GM11168 (cell line): ENCODE results near the gene MRPS34.

ENCODE experiments used
- in situ Hi-C: fragments of 300-500 bp; cut with MboI; formaldehyde crosslinking; loops from one replicate; pipeline ENCODE4 v1.12.0; 2022; ENCODE audit warnings: low sequenced_read_pairs; ENCODE audit not compliant: unreplicated experiment

MRPS34 gene

DNA sequence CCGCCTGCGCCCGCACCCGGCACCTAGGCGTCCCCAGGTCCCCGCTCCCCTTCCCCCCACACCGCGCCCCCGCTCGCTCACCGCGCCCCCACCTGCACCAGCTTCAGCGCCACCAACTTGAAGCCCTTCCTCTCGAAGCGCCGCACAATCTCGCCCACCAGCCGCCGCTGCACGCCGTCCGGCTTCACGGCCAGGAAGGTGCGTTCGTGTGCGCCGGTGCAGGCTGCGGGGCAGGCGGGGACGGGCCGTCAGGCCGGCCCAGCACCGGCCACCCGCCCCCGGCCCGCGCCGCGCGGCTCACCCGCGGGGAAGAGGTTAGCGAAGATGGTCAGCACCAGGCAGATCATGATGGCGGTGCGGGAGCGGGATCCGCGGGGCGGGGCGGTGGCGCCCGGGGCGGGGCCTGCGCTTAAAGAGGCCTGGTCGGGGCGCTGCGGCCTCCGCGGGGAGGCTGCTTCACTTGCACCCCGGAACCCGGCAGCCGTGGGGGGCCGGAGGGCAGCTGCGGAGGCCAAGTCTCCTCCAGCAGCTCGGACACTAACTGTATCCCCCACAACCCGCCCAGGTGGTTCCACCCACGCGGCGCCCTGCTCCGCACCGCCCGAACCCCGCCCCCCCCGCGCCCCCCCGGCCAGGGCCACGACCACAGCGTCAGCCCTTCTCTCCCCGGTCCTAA, 1.6 kb downstream of the MRPS34 start, which contains the start of gene NME3:
NME3 (minus strand) TSS at position 356 of the 676 bp plus-strand sequence; CDS start at position 347, 9 bp downstream.
- in situ Hi-C loops: no loop called here

DNA sequence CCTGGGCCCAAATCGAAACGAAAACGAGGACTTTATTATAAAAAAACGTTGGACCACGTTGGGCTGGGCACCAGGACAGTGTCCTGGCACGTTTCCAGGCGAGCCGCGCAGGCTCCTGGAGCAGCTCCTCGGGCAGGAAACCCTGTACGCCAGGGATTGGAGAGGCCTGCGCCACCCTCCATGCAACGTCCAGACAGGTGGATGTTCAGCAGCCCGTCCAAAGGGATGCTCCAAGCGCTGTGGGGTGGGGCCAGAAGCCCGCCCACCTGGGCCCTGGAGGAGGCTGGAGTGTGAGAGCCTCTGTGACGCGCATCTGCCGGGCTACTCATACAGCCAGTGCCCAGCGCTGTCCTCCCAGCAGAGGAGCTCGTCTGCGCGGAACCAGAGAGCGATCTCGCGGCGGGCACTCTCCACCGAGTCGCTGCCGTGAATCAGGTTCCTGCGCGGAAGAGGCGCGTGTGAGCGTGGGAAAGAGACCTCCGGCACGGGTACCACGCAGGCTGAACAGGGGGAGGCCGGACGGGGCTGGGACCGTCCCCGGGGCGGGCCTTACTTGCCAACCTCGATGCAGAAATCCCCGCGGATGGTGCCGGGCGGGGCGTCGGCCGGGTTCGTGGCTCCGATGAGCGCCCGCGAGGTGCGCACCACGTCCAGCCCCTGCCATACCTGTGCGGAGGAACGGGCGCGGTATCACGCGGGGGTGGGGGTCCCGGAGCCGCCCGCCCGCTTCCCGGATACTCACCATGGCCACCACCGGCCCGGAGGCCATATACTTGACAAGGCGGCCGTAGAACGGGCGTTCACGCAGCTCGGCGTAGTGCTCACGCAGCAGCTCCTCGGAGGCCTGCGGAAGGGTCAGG, 2.4 kb downstream of the MRPS34 start:
- in situ Hi-C loops: no loop called here

GRCh38 chr16:1769402-1770300, 3.3 kb downstream of the MRPS34 start:
- in situ Hi-C loops: no loop called here

DNA sequence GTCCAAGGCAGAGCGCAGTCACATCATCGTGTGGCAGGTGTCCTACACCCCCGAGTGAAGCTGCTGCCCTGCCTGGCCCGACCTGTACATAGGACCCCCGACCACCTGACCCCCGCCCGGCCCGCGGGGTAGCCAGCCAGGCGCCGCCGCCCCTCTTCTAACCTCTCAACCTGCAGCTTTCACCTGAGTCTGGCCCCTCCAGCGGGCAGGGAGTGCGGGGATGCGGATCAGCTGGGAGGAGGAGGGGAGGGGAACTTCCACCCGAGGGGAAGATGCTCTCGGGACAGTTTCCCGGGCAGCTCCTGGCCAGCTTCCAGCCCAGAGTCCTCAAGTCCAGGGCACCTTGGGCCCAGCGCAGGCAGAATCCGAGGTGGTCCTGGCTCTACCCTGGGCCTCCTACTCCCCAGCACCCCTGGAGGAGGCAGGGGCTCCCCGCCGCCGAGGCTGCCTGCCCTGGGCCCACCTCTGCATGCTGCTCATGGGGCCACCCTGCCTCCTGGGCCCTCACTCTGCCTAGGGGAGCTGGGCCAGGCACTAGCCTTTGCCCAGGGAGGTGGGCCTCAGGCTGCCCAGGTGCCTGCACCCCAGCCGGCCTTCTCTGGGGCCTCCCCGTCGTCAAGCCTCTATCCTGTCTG, 4.0 kb downstream of the MRPS34 start:
- in situ Hi-C loops: no loop called here

DNA sequence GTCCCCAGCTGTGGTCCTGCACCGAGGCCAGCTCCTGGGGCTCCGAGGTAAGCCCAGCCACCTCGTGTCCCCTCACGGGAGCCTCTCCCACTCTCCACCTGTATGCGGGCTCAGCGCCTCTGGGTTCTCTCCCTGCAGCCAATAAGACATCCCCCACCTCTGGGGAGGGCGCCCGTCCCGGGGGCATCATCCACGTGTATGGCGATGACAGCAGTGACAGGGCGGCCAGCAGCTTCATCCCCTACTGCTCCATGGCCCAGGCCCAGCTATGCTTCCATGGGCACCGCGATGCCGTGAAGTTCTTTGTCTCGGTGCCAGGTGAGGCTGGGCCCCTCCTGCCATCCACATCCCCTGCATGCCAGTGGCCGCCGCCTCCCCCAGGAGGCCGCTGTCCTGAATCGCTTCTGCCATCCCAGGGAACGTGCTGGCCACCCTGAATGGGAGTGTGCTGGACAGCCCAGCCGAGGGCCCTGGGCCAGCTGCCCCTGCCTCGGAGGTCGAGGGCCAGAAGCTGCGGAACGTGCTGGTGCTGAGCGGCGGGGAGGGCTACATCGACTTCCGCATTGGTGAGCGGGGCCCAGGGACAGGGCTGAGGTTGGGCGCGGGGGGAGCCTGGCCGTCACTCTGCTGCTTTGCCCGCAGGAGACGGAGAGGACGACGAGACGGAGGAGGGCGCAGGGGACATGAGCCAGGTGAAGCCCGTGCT, 4.7 kb downstream of the MRPS34 start:
- in situ Hi-C loops: no loop called here

DNA sequence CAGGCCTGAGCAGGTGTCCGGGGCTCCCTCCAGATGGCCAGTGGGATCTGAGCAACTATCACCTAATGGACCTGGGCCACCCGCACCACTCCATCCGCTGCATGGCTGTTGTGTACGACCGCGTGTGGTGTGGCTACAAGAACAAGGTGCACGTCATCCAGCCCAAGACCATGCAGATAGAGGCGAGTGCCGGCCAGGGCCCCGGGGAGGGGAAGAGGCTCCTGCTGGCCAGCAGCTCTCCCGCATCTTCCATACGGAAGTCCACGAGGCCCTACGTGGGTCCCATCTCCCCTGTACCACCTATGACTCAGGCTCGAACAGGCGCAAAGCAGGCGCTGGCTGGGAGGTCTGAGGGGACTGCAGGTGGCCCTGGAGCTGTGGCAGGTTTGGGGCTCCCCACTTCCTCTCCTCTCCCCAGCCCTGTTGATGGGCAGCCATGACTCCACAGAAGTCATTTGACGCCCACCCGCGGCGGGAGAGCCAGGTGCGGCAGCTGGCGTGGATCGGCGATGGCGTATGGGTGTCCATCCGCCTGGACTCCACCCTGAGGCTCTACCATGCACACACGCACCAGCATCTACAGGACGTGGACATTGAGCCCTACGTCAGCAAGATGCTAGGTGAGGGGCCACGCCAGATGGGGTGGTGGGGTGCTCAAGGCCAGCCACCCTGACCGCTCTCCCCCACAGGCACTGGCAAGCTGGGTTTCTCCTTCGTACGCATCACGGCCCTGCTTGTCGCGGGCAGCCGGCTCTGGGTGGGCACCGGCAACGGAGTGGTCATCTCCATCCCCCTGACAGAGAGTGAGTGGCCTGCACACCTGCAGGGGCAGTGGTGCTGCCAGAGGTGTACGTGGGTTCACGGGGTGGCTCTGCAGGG, 5.6 kb downstream of the MRPS34 start:
- in situ Hi-C loops: no loop called here

DNA sequence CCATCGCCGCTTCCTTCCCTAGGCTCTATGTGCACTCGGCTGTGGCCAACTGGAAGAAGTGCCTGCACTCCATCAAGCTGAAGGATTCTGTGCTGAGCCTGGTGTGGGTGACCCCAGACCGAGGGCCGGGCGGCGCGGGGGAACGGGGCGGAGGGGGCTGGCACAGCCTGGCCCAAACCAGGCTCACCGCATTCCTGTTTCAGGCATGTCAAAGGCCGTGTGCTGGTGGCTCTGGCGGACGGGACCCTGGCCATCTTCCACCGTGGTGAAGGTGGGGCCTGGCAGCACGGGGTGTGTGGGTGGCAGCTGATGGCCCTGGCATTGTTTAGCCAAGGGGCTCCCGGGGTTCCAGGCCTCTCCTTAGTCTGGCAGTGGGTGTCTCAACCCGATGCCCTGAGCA, 6.2 kb downstream of the MRPS34 start:
- in situ Hi-C loops: no loop called here

DNA sequence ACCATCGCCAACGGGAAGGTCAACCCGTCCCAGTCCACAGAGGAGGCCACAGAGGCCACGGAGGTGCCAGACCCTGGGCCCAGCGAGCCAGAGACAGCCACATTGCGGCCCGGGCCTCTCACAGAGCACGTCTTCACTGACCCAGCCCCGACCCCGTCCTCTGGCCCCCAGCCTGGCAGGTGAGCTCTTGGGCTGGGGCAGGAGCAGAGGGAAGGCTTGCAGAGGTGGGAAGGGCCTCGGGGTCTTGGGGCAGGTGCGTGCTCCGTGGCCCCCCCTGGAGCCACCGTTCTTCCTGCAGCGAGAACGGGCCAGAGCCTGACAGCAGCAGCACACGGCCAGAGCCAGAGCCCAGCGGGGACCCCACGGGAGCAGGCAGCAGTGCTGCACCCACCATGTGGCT, 6.7 kb downstream of the MRPS34 start:
- in situ Hi-C loops: no loop called here

- in situ Hi-C loops: no loop called here
These were observed 7.1 kb downstream of the MRPS34 start for GRCh38 chr16:1765826-1766225.

DNA sequence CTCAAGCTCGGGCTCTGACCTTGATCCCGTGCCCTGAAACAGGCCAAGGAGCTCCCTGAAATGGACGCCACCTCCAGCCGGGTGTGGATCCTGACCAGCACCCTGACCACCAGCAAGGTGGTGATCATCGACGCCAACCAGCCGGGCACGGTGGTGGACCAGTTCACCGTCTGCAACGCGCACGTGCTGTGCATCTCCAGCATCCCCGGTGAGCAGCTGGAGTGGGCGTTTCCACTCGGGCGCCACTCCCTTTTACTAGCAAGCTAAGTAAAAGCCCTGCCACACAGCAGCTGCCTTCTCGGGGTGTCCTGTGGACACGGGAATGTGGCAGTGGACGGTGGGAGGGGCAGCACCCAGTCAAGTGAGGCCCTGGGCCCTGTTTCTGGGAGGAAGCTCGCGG, 8.0 kb downstream of the MRPS34 start:
- in situ Hi-C loops: no loop called here

GRCh38 chr16:1763521-1764511, 9.1 kb downstream of the MRPS34 start:
- in situ Hi-C loops: no loop called here

GRCh38 chr16:1762879-1763520, 9.9 kb downstream of the MRPS34 start:
- in situ Hi-C loops: no loop called here

DNA sequence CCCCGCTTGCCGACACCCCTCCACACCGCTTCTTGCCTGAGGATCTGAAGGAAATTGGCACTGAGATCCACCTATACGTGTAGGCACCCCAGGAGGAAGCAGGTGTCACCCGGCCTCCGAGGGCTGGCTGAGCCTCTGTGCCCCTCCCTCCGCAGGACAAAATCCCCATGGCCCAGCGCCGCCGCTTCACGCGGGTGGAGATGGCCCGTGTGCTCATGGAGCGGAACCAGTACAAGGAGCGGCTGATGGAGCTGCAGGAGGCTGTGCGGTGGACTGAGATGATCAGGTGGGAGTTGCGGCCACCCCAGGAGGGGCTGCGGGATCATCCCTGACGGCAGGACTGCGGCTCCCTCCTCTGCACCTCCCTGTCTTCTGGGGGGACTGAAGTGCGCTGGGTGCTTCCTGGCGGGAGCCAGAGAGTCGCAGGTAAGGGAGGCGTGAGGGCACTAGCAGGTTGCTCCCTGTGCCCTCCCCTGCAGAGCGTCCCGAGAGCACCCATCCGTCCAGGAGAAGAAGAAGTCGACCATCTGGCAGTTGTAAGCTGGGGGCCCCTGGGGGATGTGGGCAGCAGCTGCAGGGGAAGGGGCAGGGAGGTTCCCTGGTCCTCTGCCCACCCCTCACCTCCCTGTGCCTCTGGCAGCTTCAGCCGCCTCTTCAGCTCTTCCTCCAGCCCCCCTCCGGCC, 10.6 kb downstream of the MRPS34 start:
- in situ Hi-C loops: no loop called here

DNA sequence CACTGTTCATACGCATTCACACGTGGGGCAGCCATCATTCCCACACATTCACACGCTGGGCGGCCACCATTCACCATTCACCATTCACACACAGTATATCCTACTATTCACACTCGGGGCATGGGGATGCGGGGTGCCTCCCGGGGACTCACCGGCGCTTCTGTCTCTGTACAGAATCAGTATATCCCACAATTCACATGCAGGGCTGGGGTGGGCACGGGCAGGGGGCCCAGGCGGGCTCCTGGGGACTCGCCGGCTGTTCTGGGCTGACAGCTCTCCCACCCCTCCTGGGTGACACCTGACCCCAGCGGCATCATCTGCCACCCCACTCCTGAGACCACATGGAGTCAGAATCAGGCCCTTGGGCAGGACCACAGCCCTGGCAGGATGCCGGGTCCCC, 11.2 kb downstream of the MRPS34 start:
- in situ Hi-C loops: no loop called here

- in situ Hi-C loops: no loop called here
These were observed 12.0 kb downstream of the MRPS34 start for GRCh38 chr16:1760911-1761310.

DNA sequence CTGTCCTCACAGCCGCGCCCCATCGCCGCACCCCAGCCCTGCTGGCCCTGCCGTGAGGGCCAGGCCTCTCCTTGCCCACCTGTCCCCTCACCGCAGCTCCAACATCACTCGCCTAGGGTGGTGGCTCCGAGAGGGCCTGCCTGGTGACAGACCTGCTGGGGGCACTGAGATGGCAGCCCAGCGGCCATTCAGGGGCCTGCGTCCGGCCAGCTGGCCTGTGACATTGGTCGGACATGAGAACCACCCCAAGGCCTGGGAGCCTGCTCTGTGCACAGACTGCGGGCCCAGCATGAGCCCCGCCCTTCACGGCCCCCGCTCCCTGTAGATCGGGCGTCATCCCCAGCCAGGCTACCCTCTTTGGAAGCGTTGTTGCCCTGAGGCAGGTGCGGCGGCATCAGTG, 13.4 kb downstream of the MRPS34 start:
- in situ Hi-C loops: no loop called here
